Measurements from ENCODE around the gene TRPM2. TPM values are rescaled to one million over a fixed set of nuclear protein-coding genes. Genes with fewer than 3 reads are reported as not detected.

Gene TRPM2
- total RNA-seq, 1 donor from 2014 or later = 2.9 TPM

- DNase-seq (ENCODE audit: low spot score) = no peak
Measured at GRCh38 chr21:44374601-44375280, 21.3 kb downstream of the TRPM2 start.

GRCh38 chr21:44375281-44375651, 21.8 kb downstream of the TRPM2 start:
- no peak for DNase-seq (ENCODE audit: low spot score)

- no peak for DNase-seq (ENCODE audit: low spot score)
Measured at GRCh38 chr21:44375761-44376241, 22.4 kb downstream of the TRPM2 start.

- no peak for DNase-seq (ENCODE audit: low spot score)
Measured at GRCh38 chr21:44376606-44377005, 23.2 kb downstream of the TRPM2 start.

GRCh38 chr21:44377201-44377921, 23.9 kb downstream of the TRPM2 start:
- no peak for DNase-seq (ENCODE audit: low spot score)

- no peak for DNase-seq (ENCODE audit: low spot score)
Measured at GRCh38 chr21:44377922-44378645, 24.7 kb downstream of the TRPM2 start.

GRCh38 chr21:44378646-44379514, 25.5 kb downstream of the TRPM2 start:
- no peak for DNase-seq (ENCODE audit: low spot score)

- DNase-seq (ENCODE audit: low spot score) = no peak
Measured at GRCh38 chr21:44379515-44379848, 26.1 kb downstream of the TRPM2 start.

GRCh38 chr21:44379991-44380865, 26.8 kb downstream of the TRPM2 start:
- DNase-seq (ENCODE audit: low spot score) = no peak

- DNase-seq (ENCODE audit: low spot score) = no peak
Measured at GRCh38 chr21:44380876-44381275, 27.5 kb downstream of the TRPM2 start.

GRCh38 chr21:44381874-44382273, 28.5 kb downstream of the TRPM2 start:
- no peak for DNase-seq (ENCODE audit: low spot score)

GRCh38 chr21:44382536-44382935, 29.1 kb downstream of the TRPM2 start:
- DNase-seq (ENCODE audit: low spot score) = no peak

- DNase-seq (ENCODE audit: low spot score) = no peak
Measured at GRCh38 chr21:44383216-44383615, 29.8 kb downstream of the TRPM2 start.

GRCh38 chr21:44384968-44385367, 31.5 kb downstream of the TRPM2 start:
- no peak for DNase-seq (ENCODE audit: low spot score)

GRCh38 chr21:44389335-44389734, 35.9 kb downstream of the TRPM2 start:
- no peak for DNase-seq (ENCODE audit: low spot score)

GRCh38 chr21:44390886-44391285, 37.5 kb downstream of the TRPM2 start:
- DNase-seq (ENCODE audit: low spot score) = no peak

- DNase-seq (ENCODE audit: low spot score) = no peak
Measured at GRCh38 chr21:44391345-44392091, 38.1 kb downstream of the TRPM2 start.

- no peak for DNase-seq (ENCODE audit: low spot score)
Measured at GRCh38 chr21:44392185-44392584, 38.8 kb downstream of the TRPM2 start.

GRCh38 chr21:44392916-44393315, 39.5 kb downstream of the TRPM2 start:
- DNase-seq (ENCODE audit: low spot score) = no peak

- DNase-seq (ENCODE audit: low spot score) = no peak
Measured at GRCh38 chr21:44394733-44395132, 41.3 kb downstream of the TRPM2 start.
